GM12892 (cell line): ENCODE data around the gene MTSS2.

Experiments
- POLR2A ChIP-seq: IDR thresholded peaks from 2 replicates; pipeline ENCODE4 v1.6.1; 2011; ENCODE audit warnings: low read depth, low read length, control low read depth
- POLR2AphosphoS5 ChIP-seq: IDR thresholded peaks from 2 replicates; pipeline ENCODE4 v1.6.1; 2011; ENCODE audit warnings: low read depth, low read length, control low read depth
- TAF1 ChIP-seq: IDR thresholded peaks from 2 replicates; pipeline ENCODE4 v1.6.1; 2011; ENCODE audit warnings: low read depth, mild to moderate bottlenecking, control low read depth, low read length, borderline replicate concordance

DNA sequence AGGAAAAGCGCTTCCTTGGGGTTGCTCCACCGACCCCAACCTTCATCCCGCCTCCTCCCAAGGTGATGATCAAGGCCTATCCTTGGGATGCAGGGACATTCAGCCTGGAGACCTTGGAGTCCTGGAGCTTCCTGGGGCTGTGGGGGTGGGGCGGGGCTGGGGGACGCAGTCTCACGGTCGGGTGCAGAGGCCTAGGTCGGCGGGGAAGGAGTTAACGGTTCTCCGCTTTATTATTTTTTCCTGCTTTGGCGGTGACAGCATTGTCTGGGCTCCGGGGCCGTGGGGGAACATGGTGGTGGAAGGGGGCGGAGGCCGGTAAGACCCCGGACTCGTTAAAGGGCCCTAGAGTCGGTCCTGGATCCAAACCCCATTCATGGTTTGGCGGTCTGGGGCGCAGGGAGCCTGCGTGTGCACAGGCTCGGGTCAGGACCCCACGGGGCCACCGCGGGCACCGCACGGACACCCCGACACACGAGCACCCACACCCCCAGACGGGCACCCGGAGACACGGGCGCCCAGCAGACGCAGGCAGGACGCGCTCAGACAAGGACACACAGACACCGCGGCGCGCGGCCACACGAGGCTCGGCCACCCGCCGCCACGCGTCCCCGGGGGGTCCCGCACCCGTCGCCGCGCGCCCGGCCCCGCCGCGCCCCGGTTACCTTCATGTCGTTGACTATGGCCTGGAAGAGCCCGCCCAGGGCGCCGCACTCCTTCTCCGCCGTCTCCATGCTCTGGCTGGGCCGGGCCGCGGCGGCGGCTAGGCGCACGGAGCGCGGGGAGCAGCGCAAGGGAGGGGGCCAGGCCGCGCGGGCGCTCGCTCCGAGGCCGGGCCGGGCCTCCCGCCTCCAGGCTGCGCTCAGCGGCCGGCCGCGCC lies 554 bp downstream of the MTSS2 start:
- TF ChIP-seq POLR2AphosphoS5 (no peak), POLR2A (no peak), TAF1 (no peak)
